ENCODE measurements around the gene RPL10.

Gene RPL10

GRCh38 chrX:154430916-154431315 lies 32.7 kb downstream of the RPL10 start:
- DNase-seq (ENCODE audit: low read depth in 2 of 2): no peak

DNA sequence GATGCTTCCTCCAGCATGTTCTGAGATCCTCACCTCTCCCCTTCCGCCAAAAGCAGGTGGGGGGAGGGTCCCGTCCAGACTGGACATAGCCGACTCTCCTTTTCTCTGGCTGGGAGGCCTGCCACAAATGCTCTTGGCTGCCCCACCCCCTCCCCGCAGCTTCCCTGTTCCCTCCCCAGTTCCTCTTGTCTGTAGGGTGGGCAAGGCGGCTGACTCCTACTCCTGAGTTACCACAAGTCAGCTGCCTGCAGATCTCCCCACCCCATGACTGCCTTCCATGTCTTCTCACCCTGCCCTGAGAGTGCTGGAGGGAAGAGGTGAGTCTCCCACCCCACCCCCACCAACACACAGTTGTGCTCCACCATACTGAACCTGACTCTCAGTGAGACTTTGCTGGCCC lies 33.2 kb downstream of the RPL10 start:
- DNase-seq (ENCODE audit: low read depth in 2 of 2): no peak

DNA sequence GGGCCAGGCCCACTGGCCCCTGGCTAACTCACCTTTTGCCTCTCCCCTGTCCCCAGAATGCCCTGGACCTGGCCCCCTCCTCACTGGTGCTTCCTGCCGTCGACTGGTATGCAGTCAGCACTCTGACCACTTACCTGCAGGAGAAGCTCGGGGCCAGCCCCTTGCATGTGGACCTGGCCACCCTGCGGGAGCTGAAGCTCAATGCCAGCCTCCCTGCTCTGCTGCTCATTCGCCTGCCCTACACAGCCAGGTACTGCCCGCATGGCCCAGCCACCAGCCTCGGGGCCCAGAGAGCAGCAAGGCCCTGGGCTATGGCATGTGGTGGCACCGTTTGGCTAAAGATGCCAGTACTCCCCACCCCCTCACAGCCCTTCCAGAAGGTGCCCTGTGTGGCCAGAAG lies 34.0 kb downstream of the RPL10 start:
- no peak for DNase-seq (ENCODE audit: low read depth in 2 of 2)

GRCh38 chrX:154433605-154434004 lies 35.4 kb downstream of the RPL10 start:
- no peak for DNase-seq (ENCODE audit: low read depth in 2 of 2)

DNA sequence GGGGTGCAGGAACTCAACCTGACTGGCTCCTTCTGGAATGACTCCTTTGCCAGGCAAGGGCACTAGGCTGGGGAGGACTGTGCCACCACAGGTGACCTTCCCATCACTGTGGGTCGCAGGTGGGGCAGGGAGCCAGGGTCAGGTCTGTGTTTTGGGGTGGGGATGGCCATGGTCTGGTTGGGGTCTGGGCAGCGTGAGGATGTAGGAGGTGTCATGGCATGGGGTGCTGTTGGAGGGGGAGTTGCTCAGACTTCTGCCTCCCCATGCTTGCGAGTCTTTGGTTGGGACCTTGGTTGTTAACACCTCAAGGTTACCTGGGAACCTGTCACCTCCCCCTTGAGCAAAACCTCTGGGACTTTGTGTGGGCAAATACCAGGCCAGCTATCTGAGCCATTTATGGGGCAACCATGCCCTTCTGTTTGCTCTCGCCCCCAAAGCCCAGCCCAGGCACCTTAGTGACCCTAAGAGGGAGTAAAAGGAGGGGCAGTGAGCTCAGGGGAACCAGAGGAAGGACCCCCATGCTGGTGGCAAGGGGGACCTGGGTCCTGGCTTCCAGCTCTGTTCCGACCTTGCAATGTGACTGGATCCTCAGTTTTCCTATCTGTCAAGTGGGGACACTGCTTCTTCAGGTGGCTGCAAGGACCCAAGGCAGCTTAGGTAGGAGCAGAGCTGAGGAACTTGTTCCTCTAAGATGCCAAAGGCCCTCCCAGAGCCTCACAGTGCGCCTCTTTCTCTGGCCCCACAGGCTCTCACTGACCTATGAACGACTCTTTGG lies 36.4 kb downstream of the RPL10 start:
- no peak for DNase-seq (ENCODE audit: low read depth in 2 of 2)

GRCh38 chrX:154435171-154435733 lies 37.1 kb downstream of the RPL10 start:
- DNase-seq (ENCODE audit: low read depth in 2 of 2): no peak

DNA sequence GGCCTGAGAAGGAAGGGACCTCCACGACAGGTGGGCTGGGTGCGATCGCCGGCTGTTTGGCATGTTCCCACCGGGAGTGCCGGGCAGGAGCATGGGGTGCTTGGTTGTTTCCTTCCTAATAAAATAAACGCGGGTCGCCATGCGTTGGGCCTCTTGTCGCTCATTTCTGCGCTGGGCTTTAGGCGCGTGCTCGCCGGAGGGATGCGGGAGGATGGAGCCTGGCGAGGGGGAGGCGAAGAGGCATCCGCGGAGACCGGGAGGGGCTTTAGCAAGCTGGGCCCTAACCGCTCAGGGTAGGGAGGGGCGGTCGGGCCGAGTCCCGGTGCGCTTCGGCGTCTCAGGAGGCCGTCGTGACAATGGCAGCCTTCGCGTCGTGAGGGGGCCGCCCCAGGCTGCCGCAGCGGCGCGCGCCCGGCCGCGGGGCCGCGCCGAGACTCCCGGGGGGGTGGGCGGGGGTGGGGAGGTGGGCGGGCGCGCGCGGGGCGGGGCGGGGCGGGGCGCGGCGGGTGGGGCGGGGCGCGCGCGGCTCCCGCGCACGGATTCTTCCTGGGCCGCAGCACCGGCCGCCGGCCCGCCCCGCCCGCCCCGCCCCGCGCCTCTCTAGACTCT lies 38.3 kb downstream of the RPL10 start:
- DNase-seq (ENCODE audit: low read depth in 2 of 2): peak in 1 of 2 donors; percentile 19

DNA sequence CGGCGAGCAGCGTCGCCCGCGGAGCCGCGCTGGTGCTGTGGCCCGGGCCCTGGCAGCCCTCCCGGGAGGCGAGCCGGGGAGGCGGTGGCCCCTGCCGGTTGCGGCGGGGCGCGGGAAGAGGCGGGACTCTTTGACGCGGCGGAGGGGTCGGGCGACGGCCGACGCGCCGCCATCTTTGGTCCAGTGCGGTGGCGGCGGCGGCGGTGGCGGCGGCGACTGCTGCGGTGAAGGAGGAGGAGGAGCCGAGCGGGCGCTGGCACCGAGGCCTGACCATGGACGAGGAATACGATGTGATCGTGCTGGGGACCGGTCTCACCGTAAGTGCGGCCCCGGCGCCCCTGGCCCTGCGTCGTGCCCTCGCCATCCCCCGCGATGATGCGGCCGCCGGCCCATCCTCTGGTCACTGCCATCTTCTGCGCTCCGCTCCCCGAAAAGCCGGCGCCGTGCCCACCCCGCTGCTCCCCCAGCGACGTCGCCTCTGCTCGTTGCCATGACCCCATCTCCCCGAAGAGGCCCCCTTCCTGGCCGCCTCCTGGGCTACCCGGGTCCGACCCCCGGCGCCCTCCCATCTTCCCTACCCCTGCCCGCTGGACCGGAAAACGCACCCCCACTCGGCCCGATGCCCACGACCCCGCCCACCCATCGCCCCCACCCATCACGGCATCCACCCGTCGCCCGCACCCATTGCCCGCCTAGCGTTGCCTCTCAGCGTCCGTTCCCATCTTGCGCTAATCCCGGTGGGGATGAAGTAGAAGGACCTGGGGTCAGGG lies 39.0 kb downstream of the RPL10 start, which contains the start of gene GDI1:
Gene GDI1 (plus strand): TSS at position 172 of the 770 bp plus-strand sequence. CDS start 101 bp downstream, at position 273.
- DNase-seq (ENCODE audit: low read depth in 2 of 2): peak in 1 of 2 donors; percentile 16

DNA sequence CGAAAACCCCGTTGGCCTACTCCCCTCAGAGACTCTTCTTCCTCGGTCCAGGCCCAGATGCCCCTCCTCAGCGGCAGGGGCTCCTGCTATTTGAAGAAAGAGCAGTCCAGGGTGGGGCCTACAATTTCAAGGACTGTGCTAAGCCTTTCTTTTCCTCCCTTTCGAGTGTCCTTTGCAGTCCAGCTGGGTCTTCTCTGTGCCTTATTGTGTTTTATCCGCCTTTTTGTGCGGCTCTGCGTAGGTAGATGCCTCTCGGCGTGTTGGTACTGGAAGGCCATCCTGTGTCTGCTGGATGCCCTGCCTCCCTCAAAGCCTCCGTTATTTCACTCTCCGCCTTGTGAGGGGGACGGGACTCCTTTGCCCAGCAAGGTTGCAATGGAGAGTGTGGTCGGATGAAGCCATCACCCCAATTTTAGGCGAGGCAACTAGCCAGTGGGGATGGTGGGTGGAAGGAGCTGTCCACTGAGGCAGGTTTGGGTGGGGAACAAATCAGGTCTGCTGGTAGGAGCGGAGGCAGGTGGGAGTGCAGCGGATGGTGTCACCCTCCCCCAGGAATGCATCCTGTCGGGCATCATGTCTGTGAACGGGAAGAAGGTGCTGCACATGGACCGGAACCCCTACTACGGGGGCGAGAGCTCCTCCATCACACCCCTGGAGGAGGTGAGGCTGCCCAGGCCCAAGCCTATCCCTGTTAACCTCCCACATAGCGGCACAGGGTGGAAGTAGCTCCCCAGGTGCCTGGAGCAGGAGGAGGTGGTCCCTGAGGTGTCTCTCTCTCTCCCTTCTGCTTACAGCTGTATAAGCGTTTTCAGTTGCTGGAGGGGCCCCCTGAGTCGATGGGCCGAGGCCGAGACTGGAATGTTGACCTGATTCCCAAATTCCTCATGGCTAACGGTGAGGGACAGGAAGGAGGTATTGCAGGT lies 40.1 kb downstream of the RPL10 start:
- no peak for DNase-seq (ENCODE audit: low read depth in 2 of 2)

GRCh38 chrX:154439841-154440240 lies 41.7 kb downstream of the RPL10 start:
- DNase-seq (ENCODE audit: low read depth in 2 of 2): no peak

- DNase-seq (ENCODE audit: low read depth in 2 of 2): no peak
These were observed 42.6 kb downstream of the RPL10 start for GRCh38 chrX:154440623-154441357.

- no peak for DNase-seq (ENCODE audit: low read depth in 2 of 2)
These were observed 43.4 kb downstream of the RPL10 start for GRCh38 chrX:154441564-154441963.

DNA sequence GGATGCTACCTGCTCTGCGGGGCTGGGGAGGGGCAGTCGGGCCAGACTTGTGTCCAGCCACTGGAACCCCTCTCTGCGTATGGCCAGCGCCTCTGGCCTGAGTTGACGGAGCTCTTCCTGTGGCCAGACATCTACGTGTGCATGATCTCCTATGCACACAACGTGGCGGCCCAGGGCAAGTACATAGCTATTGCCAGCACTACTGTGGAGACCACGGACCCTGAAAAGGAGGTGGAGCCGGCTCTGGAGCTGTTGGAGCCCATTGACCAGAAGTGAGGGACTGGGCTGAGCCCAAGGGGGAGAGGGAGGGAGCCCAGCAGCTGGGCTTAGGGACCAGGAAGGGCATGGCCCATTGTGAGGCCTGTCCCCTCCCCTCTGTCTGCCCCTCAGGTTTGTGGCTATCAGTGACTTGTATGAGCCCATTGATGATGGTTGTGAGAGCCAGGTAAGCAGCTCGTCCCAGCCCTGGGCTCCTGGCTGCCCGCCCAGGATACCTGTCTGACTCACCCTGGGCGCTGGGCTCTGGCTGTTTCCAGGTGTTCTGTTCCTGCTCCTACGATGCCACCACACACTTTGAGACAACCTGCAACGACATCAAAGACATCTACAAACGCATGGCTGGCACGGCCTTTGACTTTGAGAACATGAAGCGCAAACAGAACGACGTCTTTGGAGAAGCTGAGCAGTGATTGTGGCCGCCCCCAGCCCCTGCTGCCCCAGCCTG lies 44.0 kb downstream of the RPL10 start:
- DNase-seq (ENCODE audit: low read depth in 2 of 2): no peak

DNA sequence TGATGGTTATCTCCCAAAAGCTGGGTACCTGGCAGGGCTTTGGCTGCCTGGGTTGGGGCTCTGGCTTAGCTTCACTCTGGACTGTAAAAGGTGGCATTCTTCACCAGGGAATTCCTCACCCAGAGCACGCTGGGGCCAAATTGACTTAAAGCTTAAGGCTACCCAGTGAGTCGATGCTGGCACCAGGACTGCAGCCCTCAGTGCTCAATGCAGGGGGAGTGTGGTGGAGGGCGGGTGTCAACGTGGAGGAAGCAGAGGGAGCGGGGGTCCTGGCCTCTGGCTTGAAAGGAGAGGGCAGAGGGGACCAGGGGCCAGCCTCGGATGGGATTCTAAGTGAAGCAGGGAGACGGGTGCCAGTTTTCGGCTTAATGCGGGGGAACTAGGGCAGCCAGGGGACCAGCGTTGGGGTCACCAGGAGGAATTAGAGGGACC lies 45.3 kb downstream of the RPL10 start:
- DNase-seq (ENCODE audit: low read depth in 2 of 2): no peak

- DNase-seq (ENCODE audit: low read depth in 2 of 2): peak; percentile 38 to 46
These were observed 46.0 kb downstream of the RPL10 start, which contains the start of gene FAM50A for GRCh38 chrX:154443992-154444754. Gene FAM50A, plus strand, starts transcription at chrX:154444141. Its CDS starts 95 bp downstream, at chrX:154444236.

DNA sequence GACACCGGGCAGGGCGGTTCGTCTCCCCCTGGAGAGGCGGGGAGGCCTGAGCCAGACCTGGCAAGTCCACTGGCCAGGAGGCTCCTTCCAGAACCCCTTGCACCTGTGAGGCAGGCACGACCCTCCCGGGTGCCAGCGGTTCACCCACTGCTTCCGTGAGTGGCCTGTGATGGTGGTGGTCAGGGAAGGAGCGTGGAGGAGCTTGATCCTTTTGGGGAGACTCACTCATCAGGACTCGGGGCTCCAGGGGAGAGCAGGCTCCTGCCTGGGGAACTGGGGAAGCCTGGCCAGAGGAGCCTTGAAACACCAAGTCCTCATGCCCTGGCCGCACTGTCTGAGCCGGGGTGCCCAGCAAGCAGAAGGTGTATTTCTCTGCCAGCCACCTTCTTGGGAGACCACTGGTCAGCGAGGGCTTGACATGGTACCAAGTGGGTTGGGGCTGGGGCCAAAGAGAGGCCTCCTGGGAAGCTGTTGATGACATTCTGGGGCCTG lies 46.6 kb downstream of the RPL10 start:
- no peak for DNase-seq (ENCODE audit: low read depth in 2 of 2)

DNA sequence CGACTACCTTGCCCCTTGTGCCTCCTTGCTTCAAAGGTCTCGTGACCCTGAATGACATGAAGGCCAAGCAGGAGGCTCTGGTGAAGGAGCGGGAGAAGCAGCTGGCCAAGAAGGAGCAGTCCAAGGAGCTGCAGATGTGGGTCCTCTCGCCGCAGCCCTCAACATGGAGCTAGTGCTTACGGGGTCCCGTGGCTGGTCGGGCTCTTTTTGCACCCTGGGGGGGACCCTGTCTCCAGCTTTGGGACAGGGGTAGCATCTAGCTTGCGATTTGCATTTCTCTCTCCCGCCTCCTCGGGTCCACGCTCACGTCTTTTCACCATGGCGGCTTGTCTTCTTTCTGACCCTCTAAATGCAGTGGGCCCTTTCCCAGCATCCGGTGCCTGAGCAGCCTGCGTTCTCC lies 47.6 kb downstream of the RPL10 start:
- DNase-seq (ENCODE audit: low read depth in 2 of 2): no peak

- no peak for DNase-seq (ENCODE audit: low read depth in 2 of 2)
These were observed 48.3 kb downstream of the RPL10 start for GRCh38 chrX:154446430-154446829.

GRCh38 chrX:154448484-154448883 lies 50.3 kb downstream of the RPL10 start:
- no peak for DNase-seq (ENCODE audit: low read depth in 2 of 2)

All from stimulated activated CD8-positive, alpha-beta memory T cell treated with anti-CD3 and anti-CD28 coated beads, Interleukin-2, amount 100 ng/mL, for 1 hour (primary cell).